ENCODE measurements around the gene RFX6. TPM values are rescaled to one million over a fixed set of nuclear protein-coding genes. Genes with fewer than 3 reads are reported as not detected.

RFX6 gene
- total RNA-seq, 2 experiments from 2014 or later: not detected

GRCh38 chr6:116929825-116930224 lies 52.8 kb downstream of the RFX6 start:
- no peaks in the 10 kb centered on the region for H3K4me1 ChIP-seq (ENCODE audit: insufficient read depth, low read length)
- H3K4me3 ChIP-seq (ENCODE audit: low read length): no peak overlapping the region
- ChIA-PET CTCF (no interaction called here), POLR2A (no interaction called here)
- no peak overlapping the region for H3K27ac Mint-ChIP-seq
- H3K27me3 Mint-ChIP-seq: no peaks in the 10 kb centered on the region
- no peak for DNase-seq
- H3K36me3 Mint-ChIP-seq (ENCODE audit: low read depth): no peaks in the 10 kb centered on the region
- H3K27me3 ChIP-seq (ENCODE audit: control insufficient read depth in 1 of 2, insufficient read depth in 2 of 2, low read length in 2 of 2): no peaks in the 10 kb centered on the region
- no peaks in the 10 kb centered on the region for H3K9me3 ChIP-seq (ENCODE audit: control insufficient read depth in 1 of 2, insufficient read depth in 1 of 2, low read length in 2 of 2)
- no peak overlapping the region for H3K27ac ChIP-seq (ENCODE audit: low read depth in 1 of 2, low read length in 2 of 2)
- no peak for ATAC-seq (ENCODE audit: poor library complexity)
- no peaks in the 10 kb centered on the region for H3K4me1 Mint-ChIP-seq (ENCODE audit: low read depth)
- TF ChIP-seq CTCF (IDR thresholded peaks at IDR 0.05): no peak
- intact Hi-C loops (cut with DNase I, micrococcal nuclease): no loop called here
- no peaks in the 10 kb centered on the region for H3K9me3 Mint-ChIP-seq
- no peak overlapping the region for H3K4me3 Mint-ChIP-seq
- no peaks in the 10 kb centered on the region for H3K36me3 ChIP-seq (ENCODE audit: insufficient read depth, low read length)

GRCh38 chr6:116931456-116931855 lies 54.4 kb downstream of the RFX6 start:
- no peaks in the 10 kb centered on the region for H3K27me3 ChIP-seq (ENCODE audit: control insufficient read depth in 1 of 2, insufficient read depth in 2 of 2, low read length in 2 of 2)
- Mint-ChIP-seq H3K4me3 (no peak overlapping the region), H3K9me3 (no peaks in the 10 kb centered on the region), H3K27ac (no peak overlapping the region), H3K27me3 (no peaks in the 10 kb centered on the region), H3K36me3 (ENCODE audit: low read depth) (no peaks in the 10 kb centered on the region), H3K4me1 (ENCODE audit: low read depth) (no peaks in the 10 kb centered on the region)
- no peak for ATAC-seq (ENCODE audit: poor library complexity)
- H3K4me3 ChIP-seq (ENCODE audit: low read length): no peak overlapping the region
- ChIA-PET CTCF (no interaction called here), POLR2A (no interaction called here)
- H3K9me3 ChIP-seq (ENCODE audit: control insufficient read depth in 1 of 2, insufficient read depth in 1 of 2, low read length in 2 of 2): no peaks in the 10 kb centered on the region
- no peaks in the 10 kb centered on the region for H3K4me1 ChIP-seq (ENCODE audit: insufficient read depth, low read length)
- no peaks in the 10 kb centered on the region for H3K36me3 ChIP-seq (ENCODE audit: insufficient read depth, low read length)
- no peak overlapping the region for H3K27ac ChIP-seq (ENCODE audit: low read depth in 1 of 2, low read length in 2 of 2)
- DNase-seq: no peak
- no peak for TF ChIP-seq CTCF (IDR thresholded peaks at IDR 0.05)
- intact Hi-C loops (cut with DNase I, micrococcal nuclease): no loop called here

GRCh38 chr6:116932496-116932895 lies 55.5 kb downstream of the RFX6 start:
- Histone ChIP-seq H3K9me3 (ENCODE audit: control insufficient read depth in 1 of 2, insufficient read depth in 1 of 2, low read length in 2 of 2) (no peaks in the 10 kb centered on the region), H3K27me3 (ENCODE audit: control insufficient read depth in 1 of 2, insufficient read depth in 2 of 2, low read length in 2 of 2) (no peaks in the 10 kb centered on the region), H3K4me1 (ENCODE audit: insufficient read depth, low read length) (no peaks in the 10 kb centered on the region), H3K27ac (ENCODE audit: low read depth in 1 of 2, low read length in 2 of 2) (no peak overlapping the region), H3K36me3 (ENCODE audit: insufficient read depth, low read length) (no peaks in the 10 kb centered on the region), H3K4me3 (ENCODE audit: low read length) (no peak overlapping the region)
- ATAC-seq (ENCODE audit: poor library complexity) (no peak), DNase-seq (no peak)
- intact Hi-C loops (cut with DNase I, micrococcal nuclease): no loop called here
- no peak overlapping the region for H3K4me3 Mint-ChIP-seq
- H3K36me3 Mint-ChIP-seq (ENCODE audit: low read depth): no peaks in the 10 kb centered on the region
- no peak overlapping the region for H3K27ac Mint-ChIP-seq
- no peaks in the 10 kb centered on the region for H3K27me3 Mint-ChIP-seq
- ChIA-PET POLR2A (no interaction called here), CTCF (no interaction called here)
- TF ChIP-seq CTCF (IDR thresholded peaks at IDR 0.05): no peak
- no peaks in the 10 kb centered on the region for H3K9me3 Mint-ChIP-seq
- H3K4me1 Mint-ChIP-seq (ENCODE audit: low read depth): no peaks in the 10 kb centered on the region
